K562 (cell line): ENCODE data around the gene MMP11. TPM values are rescaled to one million over a fixed set of nuclear protein-coding genes. Genes with fewer than 3 reads are reported as not detected.

Experiments
- ATF7 ChIP-seq: fragments of 450-650 bp; IDR thresholded peaks from 2 replicates; pipeline ENCODE4 v1.7.1; 2014; ENCODE audit warnings: mild to moderate bottlenecking, moderate library complexity
- BCOR ChIP-seq: fragments of 450-650 bp; IDR thresholded peaks from 2 replicates; pipeline ENCODE4 v1.6.1; 2016
- CEBPG ChIP-seq, 3 experiments: fragments of 200-800 bp in 1 of 3; sonication (Bioruptor generic) in 1 of 3; sonication (generic) in 1 of 3; formaldehyde crosslinking in 1 of 3; IDR thresholded peaks in 2 of 3; conservative IDR thresholded peaks in 1 of 3; 2 replicates each; pipeline versions ENCODE4 v1.6.1 to v1.8.0; 2016 to 2022; ENCODE audit warnings: missing compliant biosample characterization in 2 of 3, missing genetic modification characterization in 2 of 3, mild to moderate bottlenecking in 1 of 3, missing genetic modification reagents in 1 of 3
- COPS2 ChIP-seq: fragments of 450-650 bp; conservative IDR thresholded peaks from 2 replicates; pipeline ENCODE4 v1.6.1; 2016; ENCODE audit warnings: mild to moderate bottlenecking, moderate library complexity
- MECOM ChIP-seq: fragments of 250-450 bp; sonication (Bioruptor Pico); IDR thresholded peaks from 2 replicates; pipeline ENCODE4 v1.8.0; 2022; ENCODE audit warnings: inconsistent platforms
- PHF21A ChIP-seq: fragments of 450-650 bp; IDR thresholded peaks from 2 replicates; pipeline ENCODE4 v1.6.1; 2017; ENCODE audit warnings: low read depth, borderline replicate concordance
- PTTG1 ChIP-seq: fragments of 450-650 bp; IDR thresholded peaks from 2 replicates; pipeline ENCODE4 v1.6.1; 2016; ENCODE audit warnings: low read depth, mild to moderate bottlenecking, missing genetic modification characterization, missing compliant biosample characterization
- SMARCA5 ChIP-seq: fragments of 450-650 bp; IDR thresholded peaks from 2 replicates; pipeline ENCODE4 v1.6.1; 2016
- SMC3 ChIP-seq: conservative IDR thresholded peaks from 2 replicates; pipeline ENCODE4 v1.6.1; 2011; ENCODE audit warnings: low read depth, low read length, improper control_type of control experiment; ENCODE audit not compliant: insufficient read depth
- SREBF2 ChIP-seq: sonication (generic); formaldehyde crosslinking; IDR thresholded peaks from 2 replicates; pipeline ENCODE4 v1.4.0; 2020; ENCODE audit warnings: mild to moderate bottlenecking, missing genetic modification reagents
- THAP12 ChIP-seq: fragments of 250-450 bp; sonication (Bioruptor Pico); IDR thresholded peaks from 2 replicates; pipeline ENCODE4 v1.9.0; 2021; ENCODE audit warnings: mild to moderate bottlenecking, inconsistent platforms
- ZFP1 ChIP-seq: fragments of 450-650 bp; formaldehyde crosslinking; IDR thresholded peaks from 2 replicates; pipeline ENCODE4 v1.4.0; 2020; ENCODE audit warnings: mild to moderate bottlenecking, mixed read lengths
- ZNF143 ChIP-seq: sonication (generic); formaldehyde crosslinking; IDR thresholded peaks from 2 replicates; pipeline ENCODE4 v1.9.0; 2022; ENCODE audit warnings: mild to moderate bottlenecking, missing genetic modification reagents
- ZNF408 ChIP-seq: fragments of 250-450 bp; sonication (Bioruptor Pico); IDR thresholded peaks from 2 replicates; pipeline ENCODE4 v1.4.0; 2020; ENCODE audit warnings: low read depth, mild to moderate bottlenecking, moderate library complexity
- ZNF584 ChIP-seq: fragments of 200-800 bp; sonication (Bioruptor generic); IDR thresholded peaks from 2 replicates; pipeline ENCODE4 v1.6.1; 2016; ENCODE audit warnings: low read depth, mild to moderate bottlenecking, missing genetic modification characterization, missing compliant biosample characterization
- polyA plus RNA-seq, 8 experiments: library from polyadenylated mRNA; depleted of rRNA in 4 of 8; stranded (reverse) in 5 of 8; unstranded in 3 of 8; fragments of >200 nt; fragmentation: Nextera tagmentation in 2 of 8; fragmentation: Illumina TruSeq in 1 of 8; extraction: Ambion mirVana in 2 of 8; extraction: Trizol in 1 of 8; gene quantifications; 2 replicates each; pipeline versions ENCODE4 v1.2.1 to v1.2.3, GENCODE V29; 2011 to 2014; ENCODE audit warnings: inconsistent platforms in 1 of 8, missing spikeins in 1 of 8
- total RNA-seq, 7 experiments: library from RNA; depleted of rRNA in 6 of 7; stranded (reverse); fragments of >200 nt in 6 of 7; fragmentation: Illumina TruSeq in 2 of 7; extraction: Trizol in 2 of 7; gene quantifications; 2 replicates each; pipeline versions ENCODE4 v1.2.1 to v1.2.3, GENCODE V29; 2011 to 2021; ENCODE audit warnings: low replicate concordance in 1 of 7
- TF ChIP-seq, protein P1 (sequence below): fragments of 450-650 bp; IDR thresholded peaks from 2 replicates; pipeline ENCODE4 v1.6.1; 2016; ENCODE audit warnings: mild to moderate bottlenecking
- TF ChIP-seq, protein P2 (sequence below): fragments of 250-450 bp; sonication (Bioruptor Pico); IDR thresholded peaks from 2 replicates; pipeline ENCODE4 v1.5.0; 2021
- TF ChIP-seq, protein P3 (sequence below): fragments of 450-650 bp; IDR thresholded peaks from 2 replicates; pipeline ENCODE4 v1.6.1; 2016; ENCODE audit warnings: low read depth, mild to moderate bottlenecking, moderate library complexity
- TF ChIP-seq, protein P4 (sequence below): fragments of 450-650 bp; formaldehyde crosslinking; IDR thresholded peaks from 2 replicates; pipeline ENCODE4 v1.4.0; 2020; ENCODE audit warnings: mild to moderate bottlenecking, mixed read lengths

MMP11 gene
- total and polyA plus RNA-seq, 9 of the 15 experiments (the other 6 are each of a cell fraction or from before 2014, with no cell fraction given), result 0.14 to 1.8 (median 1.1) TPM; not detected in 2

- TF ChIP-seq, protein P1, sequence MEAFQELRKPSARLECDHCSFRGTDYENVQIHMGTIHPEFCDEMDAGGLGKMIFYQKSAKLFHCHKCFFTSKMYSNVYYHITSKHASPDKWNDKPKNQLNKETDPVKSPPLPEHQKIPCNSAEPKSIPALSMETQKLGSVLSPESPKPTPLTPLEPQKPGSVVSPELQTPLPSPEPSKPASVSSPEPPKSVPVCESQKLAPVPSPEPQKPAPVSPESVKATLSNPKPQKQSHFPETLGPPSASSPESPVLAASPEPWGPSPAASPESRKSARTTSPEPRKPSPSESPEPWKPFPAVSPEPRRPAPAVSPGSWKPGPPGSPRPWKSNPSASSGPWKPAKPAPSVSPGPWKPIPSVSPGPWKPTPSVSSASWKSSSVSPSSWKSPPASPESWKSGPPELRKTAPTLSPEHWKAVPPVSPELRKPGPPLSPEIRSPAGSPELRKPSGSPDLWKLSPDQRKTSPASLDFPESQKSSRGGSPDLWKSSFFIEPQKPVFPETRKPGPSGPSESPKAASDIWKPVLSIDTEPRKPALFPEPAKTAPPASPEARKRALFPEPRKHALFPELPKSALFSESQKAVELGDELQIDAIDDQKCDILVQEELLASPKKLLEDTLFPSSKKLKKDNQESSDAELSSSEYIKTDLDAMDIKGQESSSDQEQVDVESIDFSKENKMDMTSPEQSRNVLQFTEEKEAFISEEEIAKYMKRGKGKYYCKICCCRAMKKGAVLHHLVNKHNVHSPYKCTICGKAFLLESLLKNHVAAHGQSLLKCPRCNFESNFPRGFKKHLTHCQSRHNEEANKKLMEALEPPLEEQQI, result no peak
- TF ChIP-seq PHF21A (no peak), ZNF408 (CRISPR knock-in tag) (no peak), ATF7 (0 out of 2 replicates have a peak, but pooled peaks have one; percentile 36), THAP12 (no peak), SREBF2 (CRISPR knock-in tag) (0 out of 2 replicates have a peak, but pooled peaks have one; percentile 79), MECOM (CRISPR knock-in tag) (no peak), ZNF584 (no peak), BCOR (no peak), PTTG1 (tag) (no peak), ZNF143 (no peak), SMARCA5 (no peak), SMC3 (peak; percentile 38; the same call in 1 of the 2 replicates), CEBPG (CRISPR knock-in tag; IDR thresholded peaks at IDR 0.05) (no peak; the same call in 1 of the 2 replicates), CEBPG (tag; conservative IDR thresholded peaks at IDR 0.05 in 1 of 2, IDR thresholded peaks at IDR 0.05 in 1 of 2) (no peak), COPS2 (no peak), ZFP1 (CRISPR knock-in tag) (no peak)
- TF ChIP-seq, protein P2, sequence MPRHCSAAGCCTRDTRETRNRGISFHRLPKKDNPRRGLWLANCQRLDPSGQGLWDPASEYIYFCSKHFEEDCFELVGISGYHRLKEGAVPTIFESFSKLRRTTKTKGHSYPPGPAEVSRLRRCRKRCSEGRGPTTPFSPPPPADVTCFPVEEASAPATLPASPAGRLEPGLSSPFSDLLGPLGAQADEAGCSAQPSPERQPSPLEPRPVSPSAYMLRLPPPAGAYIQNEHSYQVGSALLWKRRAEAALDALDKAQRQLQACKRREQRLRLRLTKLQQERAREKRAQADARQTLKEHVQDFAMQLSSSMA, result no peak
- TF ChIP-seq, protein P3, sequence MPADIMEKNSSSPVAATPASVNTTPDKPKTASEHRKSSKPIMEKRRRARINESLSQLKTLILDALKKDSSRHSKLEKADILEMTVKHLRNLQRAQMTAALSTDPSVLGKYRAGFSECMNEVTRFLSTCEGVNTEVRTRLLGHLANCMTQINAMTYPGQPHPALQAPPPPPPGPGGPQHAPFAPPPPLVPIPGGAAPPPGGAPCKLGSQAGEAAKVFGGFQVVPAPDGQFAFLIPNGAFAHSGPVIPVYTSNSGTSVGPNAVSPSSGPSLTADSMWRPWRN, result no peak
- TF ChIP-seq, protein P4, sequence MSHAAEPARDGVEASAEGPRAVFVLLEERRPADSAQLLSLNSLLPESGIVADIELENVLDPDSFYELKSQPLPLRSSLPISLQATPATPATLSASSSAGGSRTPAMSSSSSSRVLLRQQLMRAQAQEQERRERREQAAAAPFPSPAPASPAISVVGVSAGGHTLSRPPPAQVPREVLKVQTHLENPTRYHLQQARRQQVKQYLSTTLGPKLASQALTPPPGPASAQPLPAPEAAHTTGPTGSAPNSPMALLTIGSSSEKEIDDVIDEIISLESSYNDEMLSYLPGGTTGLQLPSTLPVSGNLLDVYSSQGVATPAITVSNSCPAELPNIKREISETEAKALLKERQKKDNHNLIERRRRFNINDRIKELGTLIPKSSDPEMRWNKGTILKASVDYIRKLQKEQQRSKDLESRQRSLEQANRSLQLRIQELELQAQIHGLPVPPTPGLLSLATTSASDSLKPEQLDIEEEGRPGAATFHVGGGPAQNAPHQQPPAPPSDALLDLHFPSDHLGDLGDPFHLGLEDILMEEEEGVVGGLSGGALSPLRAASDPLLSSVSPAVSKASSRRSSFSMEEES (CRISPR knock-in tag), result no peak; the same call in 1 of the 2 replicates
Measured at GRCh38 chr22:23767673-23768548, 4.7 kb upstream of the MMP11 start, which contains the start of gene CHCHD10 (continued).
